ENCODE data around the gene FAM72D.
A peak's percentile ranks its signal among the peaks of the same experiment; 100 is the strongest.
"Not testable (repeated sequence)": the region's sequence is repeated elsewhere in the genome, so short reads cannot be mapped to it uniquely, and the experiment has no call there.

FAM72D gene

GRCh38 chr1:145155873-145156272, 60.1 kb downstream of the FAM72D start:
- not testable (repeated sequence) for DNase-seq

GRCh38 chr1:145156891-145157610, 61.3 kb downstream of the FAM72D start:
- peak; percentile 0 for DNase-seq

GRCh38 chr1:145157715-145158114, 61.9 kb downstream of the FAM72D start:
- DNase-seq: not testable (repeated sequence)

GRCh38 chr1:145161046-145161752, 65.4 kb downstream of the FAM72D start:
- not testable (repeated sequence) for DNase-seq

All from activated effector memory CD4-positive, alpha-beta T cell treated with Interleukin-2 at 50 U/mL for 16 hours (primary cell).